HepG2 (cell line): ENCODE results near the gene NEURL4. TPM values are rescaled to one million over a fixed set of nuclear protein-coding genes. Genes with fewer than 3 reads are reported as not detected.

Experiments
- ATRX ChIP-seq: sonication (generic); formaldehyde crosslinking; IDR thresholded peaks from 2 replicates; pipeline ENCODE4 v1.4.0; 2020; ENCODE audit warnings: missing genetic modification reagents, borderline replicate concordance
- GLI4 ChIP-seq: sonication (generic); formaldehyde crosslinking; IDR thresholded peaks from 2 replicates; pipeline ENCODE4 v1.5.1; 2020; ENCODE audit warnings: missing genetic modification reagents, mild to moderate bottlenecking, moderate library complexity, borderline replicate concordance
- HOXA5 ChIP-seq: sonication (generic); formaldehyde crosslinking; IDR thresholded peaks from 2 replicates; pipeline ENCODE4 v1.4.0; 2020; ENCODE audit warnings: missing genetic modification reagents
- KLF11 ChIP-seq: IDR thresholded peaks from 2 replicates; pipeline ENCODE4 v1.6.1; 2016; ENCODE audit warnings: missing compliant biosample characterization
- MXI1 ChIP-seq: IDR thresholded peaks from 3 replicates; pipeline ENCODE4 v1.6.1; 2012; ENCODE audit warnings: low read depth, low read length, inconsistent platforms, borderline replicate concordance
- NR2C2 ChIP-seq: sonication (generic); formaldehyde crosslinking; IDR thresholded peaks from 2 replicates; pipeline ENCODE4 v1.4.0; 2020; ENCODE audit warnings: missing genetic modification reagents, mild to moderate bottlenecking, moderate library complexity, borderline replicate concordance
- PHF20 ChIP-seq: sonication (generic); formaldehyde crosslinking; IDR thresholded peaks from 2 replicates; pipeline ENCODE4 v1.5.0; 2020; ENCODE audit warnings: mild to moderate bottlenecking, missing genetic modification reagents
- RNF2 ChIP-seq: fragments of 450-650 bp; conservative IDR thresholded peaks from 2 replicates; pipeline ENCODE4 v1.6.1; 2016; ENCODE audit warnings: low read depth
- SOX5 ChIP-seq: IDR thresholded peaks from 2 replicates; pipeline ENCODE4 v1.6.1; 2016; ENCODE audit warnings: borderline replicate concordance
- ZKSCAN1 ChIP-seq: fragments of 150-350 bp; IDR thresholded peaks from 2 replicates; pipeline ENCODE4 v1.6.1; 2014; ENCODE audit warnings: low read length
- ZNF354B ChIP-seq: sonication (generic); formaldehyde crosslinking; IDR thresholded peaks from 2 replicates; pipeline ENCODE4 v1.8.0; 2022; ENCODE audit warnings: mild to moderate bottlenecking, missing genetic modification reagents
- ZNF441 ChIP-seq: sonication (generic); formaldehyde crosslinking; IDR thresholded peaks from 2 replicates; pipeline ENCODE4 v1.7.0; 2021; ENCODE audit warnings: missing genetic modification reagents, borderline replicate concordance
- ZNF556 ChIP-seq: sonication (generic); formaldehyde crosslinking; IDR thresholded peaks from 2 replicates; pipeline ENCODE4 v1.4.0; 2020; ENCODE audit warnings: mild to moderate bottlenecking, missing genetic modification reagents, borderline replicate concordance
- ZNF7 ChIP-seq: IDR thresholded peaks from 2 replicates; pipeline ENCODE4 v1.6.1; 2016; ENCODE audit warnings: missing biosample characterization, missing genetic modification reagents
- polyA plus RNA-seq, 8 experiments: library from polyadenylated mRNA; depleted of rRNA in 3 of 8; stranded (reverse) in 7 of 8; unstranded in 1 of 8; fragments of >200 nt; fragmentation: Illumina TruSeq in 4 of 8; extraction: Trizol in 4 of 8; gene quantifications; 2 replicates each; pipeline versions ENCODE4 v1.2.1 to v1.2.3, GENCODE V29; 2011 to 2016; ENCODE audit warnings: low read depth in 4 of 8, missing spikeins in 1 of 8, mixed read lengths in 1 of 8; ENCODE audit not compliant: insufficient read depth in 1 of 8
- total RNA-seq, 5 experiments: library from RNA; depleted of rRNA; stranded (reverse); fragments of >200 nt; fragmentation: Illumina TruSeq; extraction: Trizol; gene quantifications; 2 replicates each; pipeline ENCODE4 v1.2.3, GENCODE V29; 2016; ENCODE audit warnings: low read depth in 1 of 5
- TF ChIP-seq, protein P1 (sequence below): IDR thresholded peaks from 2 replicates; pipeline ENCODE4 v1.6.1; 2016; ENCODE audit warnings: mild to moderate bottlenecking
- TF ChIP-seq, protein P2 (sequence below): sonication (generic); formaldehyde crosslinking; IDR thresholded peaks from 2 replicates; pipeline ENCODE4 v1.4.0; 2020; ENCODE audit warnings: missing genetic modification reagents
- TF ChIP-seq, protein P3 (sequence below), 2 experiments: sonication (generic) in 1 of 2; formaldehyde crosslinking in 1 of 2; IDR thresholded peaks; 2 replicates each; pipeline versions ENCODE4 v1.4.0 to v1.6.1; 2016 to 2020; ENCODE audit warnings: borderline replicate concordance in 1 of 2, low read depth in 1 of 2, mild to moderate bottlenecking in 1 of 2, missing genetic modification reagents in 1 of 2
- TF ChIP-seq, protein P4 (sequence below): fragments of 450-650 bp; IDR thresholded peaks from 2 replicates; pipeline ENCODE4 v1.6.1; 2017

The NEURL4 gene
- total and polyA plus RNA-seq, 2 of the 13 experiments (the other 11 are each of a cell fraction or from before 2014, with no cell fraction given) = 14.8 to 15.7 TPM

DNA sequence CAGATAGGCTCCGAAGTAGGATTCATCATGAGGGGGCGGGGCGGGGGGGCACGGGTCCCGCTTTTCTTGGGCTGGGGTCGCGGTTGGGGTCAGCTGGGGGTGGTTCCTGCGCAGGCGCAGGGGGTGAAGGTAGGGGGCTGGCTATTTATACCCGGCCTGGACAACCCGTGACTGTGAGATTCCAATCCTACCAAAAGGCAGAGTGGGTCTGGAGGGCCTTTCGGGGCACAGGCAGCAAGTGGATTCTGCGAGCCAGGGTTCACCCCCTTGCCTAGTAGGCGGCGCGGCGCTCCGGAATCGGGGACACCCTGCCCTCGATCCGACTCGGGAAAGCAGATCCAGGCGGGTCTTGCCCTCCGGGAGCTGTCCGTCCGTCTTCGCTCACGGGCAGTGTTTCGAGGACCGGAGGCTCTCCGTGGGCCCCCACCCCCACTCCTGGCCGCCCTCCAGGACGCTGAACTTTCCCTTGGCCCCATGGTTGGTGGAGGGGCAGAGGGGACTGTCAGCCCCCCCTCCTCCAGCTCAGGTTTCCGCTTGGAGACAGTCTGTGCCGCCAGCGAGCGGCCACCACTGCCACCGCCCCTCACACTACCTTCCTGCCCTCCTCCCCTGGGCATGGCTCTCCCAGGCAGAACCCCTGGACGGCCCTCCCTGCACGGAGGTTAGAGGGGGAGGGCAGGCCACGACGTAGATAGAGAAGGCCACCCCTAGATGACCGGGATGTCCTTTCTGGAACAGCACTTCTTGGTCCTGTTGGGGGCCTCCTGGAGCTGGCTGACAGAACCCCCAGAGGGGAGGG lies 47.0 kb downstream of the NEURL4 start (continued):
- TF ChIP-seq RNF2 (no peak), ZNF354B (CRISPR knock-in tag) (no peak), KLF11 (CRISPR knock-in tag) (no peak), MXI1 (no peak), NR2C2 (CRISPR knock-in tag) (no peak), ATRX (CRISPR knock-in tag) (no peak), SOX5 (CRISPR knock-in tag) (no peak), GLI4 (CRISPR knock-in tag) (no peak), HOXA5 (CRISPR knock-in tag) (no peak), ZNF7 (CRISPR knock-in tag) (no peak), ZNF556 (CRISPR knock-in tag) (0 out of 2 replicates have a peak, but pooled peaks have one; percentile 21), ZKSCAN1 (no peak), PHF20 (CRISPR knock-in tag) (no peak), ZNF441 (no peak)
- TF ChIP-seq, protein P1, sequence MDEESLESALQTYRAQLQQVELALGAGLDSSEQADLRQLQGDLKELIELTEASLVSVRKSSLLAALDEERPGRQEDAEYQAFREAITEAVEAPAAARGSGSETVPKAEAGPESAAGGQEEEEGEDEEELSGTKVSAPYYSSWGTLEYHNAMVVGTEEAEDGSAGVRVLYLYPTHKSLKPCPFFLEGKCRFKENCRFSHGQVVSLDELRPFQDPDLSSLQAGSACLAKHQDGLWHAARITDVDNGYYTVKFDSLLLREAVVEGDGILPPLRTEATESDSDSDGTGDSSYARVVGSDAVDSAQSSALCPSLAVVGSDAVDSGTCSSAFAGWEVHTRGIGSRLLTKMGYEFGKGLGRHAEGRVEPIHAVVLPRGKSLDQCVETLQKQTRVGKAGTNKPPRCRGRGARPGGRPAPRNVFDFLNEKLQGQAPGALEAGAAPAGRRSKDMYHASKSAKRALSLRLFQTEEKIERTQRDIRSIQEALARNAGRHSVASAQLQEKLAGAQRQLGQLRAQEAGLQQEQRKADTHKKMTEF (CRISPR knock-in tag) = peak; percentile 29; the same call in 1 of the 2 replicates
- TF ChIP-seq, protein P2, sequence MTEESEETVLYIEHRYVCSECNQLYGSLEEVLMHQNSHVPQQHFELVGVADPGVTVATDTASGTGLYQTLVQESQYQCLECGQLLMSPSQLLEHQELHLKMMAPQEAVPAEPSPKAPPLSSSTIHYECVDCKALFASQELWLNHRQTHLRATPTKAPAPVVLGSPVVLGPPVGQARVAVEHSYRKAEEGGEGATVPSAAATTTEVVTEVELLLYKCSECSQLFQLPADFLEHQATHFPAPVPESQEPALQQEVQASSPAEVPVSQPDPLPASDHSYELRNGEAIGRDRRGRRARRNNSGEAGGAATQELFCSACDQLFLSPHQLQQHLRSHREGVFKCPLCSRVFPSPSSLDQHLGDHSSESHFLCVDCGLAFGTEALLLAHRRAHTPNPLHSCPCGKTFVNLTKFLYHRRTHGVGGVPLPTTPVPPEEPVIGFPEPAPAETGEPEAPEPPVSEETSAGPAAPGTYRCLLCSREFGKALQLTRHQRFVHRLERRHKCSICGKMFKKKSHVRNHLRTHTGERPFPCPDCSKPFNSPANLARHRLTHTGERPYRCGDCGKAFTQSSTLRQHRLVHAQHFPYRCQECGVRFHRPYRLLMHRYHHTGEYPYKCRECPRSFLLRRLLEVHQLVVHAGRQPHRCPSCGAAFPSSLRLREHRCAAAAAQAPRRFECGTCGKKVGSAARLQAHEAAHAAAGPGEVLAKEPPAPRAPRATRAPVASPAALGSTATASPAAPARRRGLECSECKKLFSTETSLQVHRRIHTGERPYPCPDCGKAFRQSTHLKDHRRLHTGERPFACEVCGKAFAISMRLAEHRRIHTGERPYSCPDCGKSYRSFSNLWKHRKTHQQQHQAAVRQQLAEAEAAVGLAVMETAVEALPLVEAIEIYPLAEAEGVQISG (CRISPR knock-in tag) = no peak
- TF ChIP-seq, protein P3, sequence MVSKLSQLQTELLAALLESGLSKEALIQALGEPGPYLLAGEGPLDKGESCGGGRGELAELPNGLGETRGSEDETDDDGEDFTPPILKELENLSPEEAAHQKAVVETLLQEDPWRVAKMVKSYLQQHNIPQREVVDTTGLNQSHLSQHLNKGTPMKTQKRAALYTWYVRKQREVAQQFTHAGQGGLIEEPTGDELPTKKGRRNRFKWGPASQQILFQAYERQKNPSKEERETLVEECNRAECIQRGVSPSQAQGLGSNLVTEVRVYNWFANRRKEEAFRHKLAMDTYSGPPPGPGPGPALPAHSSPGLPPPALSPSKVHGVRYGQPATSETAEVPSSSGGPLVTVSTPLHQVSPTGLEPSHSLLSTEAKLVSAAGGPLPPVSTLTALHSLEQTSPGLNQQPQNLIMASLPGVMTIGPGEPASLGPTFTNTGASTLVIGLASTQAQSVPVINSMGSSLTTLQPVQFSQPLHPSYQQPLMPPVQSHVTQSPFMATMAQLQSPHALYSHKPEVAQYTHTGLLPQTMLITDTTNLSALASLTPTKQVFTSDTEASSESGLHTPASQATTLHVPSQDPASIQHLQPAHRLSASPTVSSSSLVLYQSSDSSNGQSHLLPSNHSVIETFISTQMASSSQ (IDR thresholded peaks at IDR 0.05; ENCODE audit: low read depth) = no peak
- TF ChIP-seq, protein P3 (CRISPR knock-in tag; IDR thresholded peaks at IDR 0.05; ENCODE audit: borderline replicate concordance) = no peak
- TF ChIP-seq, protein P4, sequence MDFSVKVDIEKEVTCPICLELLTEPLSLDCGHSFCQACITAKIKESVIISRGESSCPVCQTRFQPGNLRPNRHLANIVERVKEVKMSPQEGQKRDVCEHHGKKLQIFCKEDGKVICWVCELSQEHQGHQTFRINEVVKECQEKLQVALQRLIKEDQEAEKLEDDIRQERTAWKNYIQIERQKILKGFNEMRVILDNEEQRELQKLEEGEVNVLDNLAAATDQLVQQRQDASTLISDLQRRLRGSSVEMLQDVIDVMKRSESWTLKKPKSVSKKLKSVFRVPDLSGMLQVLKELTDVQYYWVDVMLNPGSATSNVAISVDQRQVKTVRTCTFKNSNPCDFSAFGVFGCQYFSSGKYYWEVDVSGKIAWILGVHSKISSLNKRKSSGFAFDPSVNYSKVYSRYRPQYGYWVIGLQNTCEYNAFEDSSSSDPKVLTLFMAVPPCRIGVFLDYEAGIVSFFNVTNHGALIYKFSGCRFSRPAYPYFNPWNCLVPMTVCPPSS = no peak
